Thoracic aorta (tissue), 2 donors: ENCODE results near the gene TMEM97. TPM values are rescaled to one million over a fixed set of nuclear protein-coding genes. Genes with fewer than 3 reads are reported as not detected.

Experiments used
- ATAC-seq: fragments of 150-250 bp; one replicate; pipeline ENCODE4 v1.8.0; 2017; ENCODE audit warnings: low read depth; ENCODE audit not compliant: insufficient number of reproducible peaks, low FRiP score
- DNase-seq: peaks from one replicate; pipeline ENCODE4 v3.0.0-alpha.2; 2020; ENCODE audit warnings: low spot score
- H3K27ac ChIP-seq, 2 donors: fragments of 200-600 bp; sonication (generic); 1 replicate in 1 of 2; 2 replicates in 1 of 2; pipeline ENCODE4 v1.5.1; 2016; ENCODE audit warnings: mild to moderate bottlenecking in 2 of 2, moderate library complexity in 2 of 2
- H3K27me3 ChIP-seq: fragments of 200-600 bp; sonication (generic); replicated peaks from 2 replicates; pipeline ENCODE4 v1.6.0; 2016; ENCODE audit warnings: mild to moderate bottlenecking; ENCODE audit not compliant: insufficient read depth
- H3K36me3 ChIP-seq: fragments of 200-600 bp; sonication (generic); one replicate; pipeline ENCODE4 v1.5.1; 2016
- H3K4me1 ChIP-seq, 2 donors: fragments of 200-600 bp; sonication (generic); 1 replicate in 1 of 2; 2 replicates in 1 of 2; pipeline versions ENCODE4 v1.5.1 to v1.6.0; 2016; ENCODE audit warnings: low read depth in 2 of 2, mild to moderate bottlenecking in 1 of 2; ENCODE audit not compliant: control insufficient read depth in 1 of 2
- H3K4me3 ChIP-seq: fragments of 200-600 bp; sonication (generic); 2 replicates; pipeline ENCODE4 v1.5.1; 2016; ENCODE audit warnings: mild to moderate bottlenecking
- H3K9me3 ChIP-seq: fragments of 200-600 bp; sonication (generic); 2 replicates; pipeline ENCODE4 v1.5.1; 2016
- total RNA-seq, 2 donors: library from RNA; depleted of rRNA; stranded (reverse); fragments of >200 nt; gene quantifications; one replicate each; pipeline versions ENCODE4 v1.1.0 to v1.2.3, GENCODE V29; 2016
- TF ChIP-seq, protein P1 (sequence below): fragments of 200-600 bp; sonication (generic); IDR thresholded peaks from one replicate; pipeline ENCODE4 v1.5.1; 2019; ENCODE audit warnings: antibody characterized with exemption

The TMEM97 gene
- total RNA-seq, 2 donors from 2014 or later = 1.1 to 5.9 TPM

DNA sequence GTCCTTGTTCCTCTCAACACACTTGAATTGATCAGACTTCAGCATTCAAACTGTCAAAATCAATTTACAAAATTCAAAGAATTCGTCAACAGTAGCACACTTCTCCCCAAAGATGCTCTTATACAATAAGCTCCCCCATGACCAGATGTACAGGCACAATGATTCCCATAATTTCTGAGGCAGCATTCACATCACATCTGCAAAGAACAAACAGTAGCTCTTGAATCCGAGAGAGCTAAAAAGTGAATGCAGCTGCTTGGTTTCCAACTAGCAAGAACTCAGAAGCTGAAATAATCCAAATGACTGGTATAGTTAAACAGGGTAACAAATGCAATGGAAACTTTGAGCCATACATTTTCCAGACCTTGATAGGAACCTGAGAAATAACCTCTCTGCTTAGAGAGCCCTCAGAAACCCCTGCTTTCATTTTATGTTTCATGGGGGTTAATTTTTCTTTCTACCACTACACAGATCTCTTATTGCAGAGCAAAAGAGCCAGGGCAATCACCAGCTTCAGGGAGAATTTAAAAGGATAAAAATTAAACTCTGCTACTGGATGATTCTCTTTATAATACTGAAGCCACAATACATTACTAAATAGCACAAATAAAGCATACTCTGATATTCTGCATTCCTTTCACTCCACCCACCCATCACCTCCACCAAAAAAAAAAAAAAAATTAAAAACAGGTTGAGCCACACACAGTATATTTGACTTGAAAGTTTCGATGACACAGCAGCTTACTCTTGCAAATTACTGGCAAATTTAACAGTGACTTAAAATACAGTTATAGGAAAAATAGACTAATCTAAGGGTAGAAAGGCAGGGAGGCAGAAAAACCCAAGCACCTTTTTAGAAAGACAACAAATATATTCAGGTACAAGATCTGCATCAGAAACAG lies 23.1 kb upstream of the TMEM97 start:
- H3K27me3 ChIP-seq = no peaks in the 10 kb centered on the region
- ATAC-seq (no peak), DNase-seq (no peak)
- H3K27ac ChIP-seq = no peak overlapping the region
- no peak overlapping the region for H3K4me3 ChIP-seq
- H3K9me3 ChIP-seq = no peaks in the 10 kb centered on the region
- H3K4me1 ChIP-seq = no peaks in the 10 kb centered on the region
- H3K36me3 ChIP-seq = no peaks in the 10 kb centered on the region
- TF ChIP-seq, protein P1, sequence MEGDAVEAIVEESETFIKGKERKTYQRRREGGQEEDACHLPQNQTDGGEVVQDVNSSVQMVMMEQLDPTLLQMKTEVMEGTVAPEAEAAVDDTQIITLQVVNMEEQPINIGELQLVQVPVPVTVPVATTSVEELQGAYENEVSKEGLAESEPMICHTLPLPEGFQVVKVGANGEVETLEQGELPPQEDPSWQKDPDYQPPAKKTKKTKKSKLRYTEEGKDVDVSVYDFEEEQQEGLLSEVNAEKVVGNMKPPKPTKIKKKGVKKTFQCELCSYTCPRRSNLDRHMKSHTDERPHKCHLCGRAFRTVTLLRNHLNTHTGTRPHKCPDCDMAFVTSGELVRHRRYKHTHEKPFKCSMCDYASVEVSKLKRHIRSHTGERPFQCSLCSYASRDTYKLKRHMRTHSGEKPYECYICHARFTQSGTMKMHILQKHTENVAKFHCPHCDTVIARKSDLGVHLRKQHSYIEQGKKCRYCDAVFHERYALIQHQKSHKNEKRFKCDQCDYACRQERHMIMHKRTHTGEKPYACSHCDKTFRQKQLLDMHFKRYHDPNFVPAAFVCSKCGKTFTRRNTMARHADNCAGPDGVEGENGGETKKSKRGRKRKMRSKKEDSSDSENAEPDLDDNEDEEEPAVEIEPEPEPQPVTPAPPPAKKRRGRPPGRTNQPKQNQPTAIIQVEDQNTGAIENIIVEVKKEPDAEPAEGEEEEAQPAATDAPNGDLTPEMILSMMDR = no peak

DNA sequence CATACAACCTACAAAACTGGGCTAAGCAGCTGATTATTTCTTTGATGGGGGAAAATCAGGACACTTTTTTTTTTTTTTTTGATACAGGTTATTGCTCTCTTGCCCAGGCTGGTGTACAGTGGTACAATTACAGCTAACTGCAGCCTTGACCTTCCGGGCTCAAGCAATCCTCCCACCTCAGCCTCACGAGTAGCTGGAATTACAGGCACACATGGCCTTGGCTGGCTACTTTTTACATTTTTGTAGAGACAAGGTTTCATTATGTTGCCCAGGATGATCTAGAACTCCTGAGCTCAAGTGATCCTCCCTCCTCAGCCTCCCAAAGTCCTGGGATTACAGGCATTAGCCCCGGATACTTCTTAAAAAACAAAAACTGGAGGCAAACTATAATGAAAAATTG lies 20.6 kb upstream of the TMEM97 start:
- TF ChIP-seq, protein P1 = no peak
- ATAC-seq (no peak), DNase-seq (no peak)

DNA sequence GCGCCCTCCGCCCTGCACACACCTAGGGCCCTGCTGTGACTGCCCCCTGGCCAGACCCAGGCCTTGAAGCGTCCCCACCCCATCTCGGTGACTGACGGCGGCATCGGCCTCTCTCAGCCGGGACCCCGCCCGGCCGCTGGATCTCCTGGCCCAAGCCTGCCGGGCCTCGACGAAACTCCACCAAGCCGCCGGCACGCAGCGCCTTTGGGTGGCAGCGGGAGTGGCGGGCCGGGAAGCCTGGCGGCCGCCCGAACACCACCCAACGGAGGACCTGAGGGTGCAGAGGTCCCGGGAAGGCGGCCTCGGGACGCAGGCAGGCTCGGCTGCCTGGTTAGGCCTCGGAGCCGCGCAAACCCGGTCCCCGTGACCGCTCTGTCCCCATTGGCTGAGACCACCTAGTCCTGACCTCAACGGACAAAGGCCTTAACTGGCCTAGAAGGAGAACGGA lies 12.0 kb upstream of the TMEM97 start:
- no peak overlapping the region for H3K4me3 ChIP-seq
- no peaks in the 10 kb centered on the region for H3K9me3 ChIP-seq
- ATAC-seq (no peak), DNase-seq (no peak)
- no peaks in the 10 kb centered on the region for H3K4me1 ChIP-seq
- H3K27me3 ChIP-seq = no peaks in the 10 kb centered on the region
- no peak overlapping the region for H3K27ac ChIP-seq
- H3K36me3 ChIP-seq = no peaks in the 10 kb centered on the region
- TF ChIP-seq, protein P1 = no peak

More for the DNA sequence above, 20.6 kb upstream of the TMEM97 start:
- H3K9me3 ChIP-seq = no peaks in the 10 kb centered on the region
- H3K4me1 ChIP-seq = no peaks in the 10 kb centered on the region
- H3K36me3 ChIP-seq = no peaks in the 10 kb centered on the region
- no peaks in the 10 kb centered on the region for H3K27me3 ChIP-seq
- H3K4me3 ChIP-seq = no peak overlapping the region
- no peak overlapping the region for H3K27ac ChIP-seq

DNA sequence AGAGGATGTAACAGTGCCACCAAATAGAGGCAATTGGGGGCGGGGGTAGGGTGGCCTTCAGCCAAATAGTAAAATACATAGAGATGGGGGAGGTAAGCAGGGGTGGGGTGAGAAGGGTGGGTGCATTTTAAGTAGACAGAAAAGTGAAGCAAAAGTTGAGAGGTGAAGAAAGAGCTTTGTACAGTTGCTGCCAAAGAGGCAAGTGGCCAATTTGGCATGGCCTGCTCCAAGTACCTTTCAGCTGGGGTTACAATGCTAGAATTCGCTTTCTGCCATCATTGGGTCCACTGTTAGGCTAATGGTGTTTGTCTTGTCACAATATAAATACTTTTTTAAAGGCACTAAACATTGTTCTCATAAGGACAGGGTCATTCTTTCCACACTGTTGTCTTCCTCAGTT lies 5.2 kb upstream of the TMEM97 start:
- no peak for ATAC-seq

More for the DNA sequence above, 5.2 kb upstream of the TMEM97 start:
- no peak for DNase-seq
- no peak overlapping the region for H3K4me3 ChIP-seq
- peaks cover 4 to 9% of the 10 kb centered on the region in 2 donors for H3K4me1 ChIP-seq
- H3K27me3 ChIP-seq = no peaks in the 10 kb centered on the region
- no peaks in the 10 kb centered on the region for H3K9me3 ChIP-seq
- TF ChIP-seq, protein P1 = no peak
- no peaks in the 10 kb centered on the region for H3K36me3 ChIP-seq
- H3K27ac ChIP-seq = no peak overlapping the region
